DND-41 (cell line): Measurements from ENCODE around the gene CHMP1A.
"Not testable (repeated sequence)": the region's sequence is repeated elsewhere in the genome, so short reads cannot be mapped to it uniquely, and the experiment has no call there.

Experiments used
- CTCF ChIP-seq: IDR thresholded peaks from 2 replicates; pipeline ENCODE4 v1.5.1; 2012; ENCODE audit warnings: borderline replicate concordance, low read length, moderate library complexity, mild to moderate bottlenecking; ENCODE audit not compliant: poor library complexity, severe bottlenecking; ENCODE audit errors: extremely low read depth
- EZH2 ChIP-seq: IDR thresholded peaks from 3 replicates; pipeline ENCODE4 v1.6.1; 2012; ENCODE audit warnings: borderline replicate concordance, low read depth, mild to moderate bottlenecking, moderate library complexity, low read length, inconsistent platforms; ENCODE audit not compliant: severe bottlenecking

GRCh38 chr16:89689621-89690020, 32.1 kb upstream of the CHMP1A start:
- not testable (repeated sequence) for TF ChIP-seq CTCF, EZH2
